GM04504 (cell line): ENCODE measurements around the gene OR1N1.
A peak's percentile ranks its signal among the peaks of the same experiment; 100 is the strongest.
"Not testable (repeated sequence)": the region's sequence is repeated elsewhere in the genome, so short reads cannot be mapped to it uniquely, and the experiment has no call there.

ENCODE experiments used
- DNase-seq: peaks from one replicate; pipeline ENCODE4 v3.0.0-alpha.2; 2012; ENCODE audit warnings: low read depth

The OR1N1 gene

GRCh38 chr9:122527193-122527592 lies at the start of gene OR1N1:
Gene OR1N1, minus strand, starts transcription at chr9:122527293. Its CDS starts 0 bp downstream, at chr9:122527293.
- DNase-seq: no peak

- DNase-seq: no peak
Observed at GRCh38 chr9:122572456-122572855, 45.4 kb upstream of the OR1N1 start.

GRCh38 chr9:122567901-122568300 lies 40.8 kb upstream of the OR1N1 start:
- no peak for DNase-seq

GRCh38 chr9:122562134-122562760 lies 35.2 kb upstream of the OR1N1 start:
- no peak for DNase-seq

- DNase-seq: no peak
Observed at GRCh38 chr9:122561446-122561845, 34.4 kb upstream of the OR1N1 start.

- DNase-seq: no peak
Observed at GRCh38 chr9:122552812-122553211, 25.7 kb upstream of the OR1N1 start, which contains the start of gene OR1N2. Gene OR1N2, plus strand, starts transcription at chr9:122553112. Its CDS starts 100 bp downstream, at chr9:122553212.

GRCh38 chr9:122551371-122551770 lies 24.3 kb upstream of the OR1N1 start:
- no peak for DNase-seq

- DNase-seq: no peak
Observed at GRCh38 chr9:122546196-122546595, 19.1 kb upstream of the OR1N1 start.

GRCh38 chr9:122538757-122539156 lies 11.7 kb upstream of the OR1N1 start:
- no peak for DNase-seq

GRCh38 chr9:122537066-122537465 lies 10.0 kb upstream of the OR1N1 start:
- not testable (repeated sequence) for DNase-seq

GRCh38 chr9:122536134-122536533 lies 9.0 kb upstream of the OR1N1 start:
- no peak for DNase-seq

GRCh38 chr9:122531157-122531556 lies 4.1 kb upstream of the OR1N1 start:
- DNase-seq: not testable (repeated sequence)

GRCh38 chr9:122526602-122527001 lies 491 bp downstream of the OR1N1 start:
- DNase-seq: no peak

- no peak for DNase-seq
Observed at GRCh38 chr9:122519376-122519775, 7.7 kb downstream of the OR1N1 start.

GRCh38 chr9:122518841-122519240 lies 8.3 kb downstream of the OR1N1 start, which contains the start of gene OR1J4:
Gene OR1J4, plus strand, starts transcription at chr9:122519141. Its CDS starts 0 bp downstream, at chr9:122519141.
- no peak for DNase-seq

- DNase-seq: no peak
Observed at GRCh38 chr9:122518226-122518625, 8.9 kb downstream of the OR1N1 start.

- DNase-seq: no peak
Observed at GRCh38 chr9:122510502-122510901, 16.6 kb downstream of the OR1N1 start, which contains the start of gene OR1J2. Gene OR1J2, plus strand, starts transcription at chr9:122510802. Its CDS starts 0 bp downstream, at chr9:122510802.

GRCh38 chr9:122506964-122507363 lies 20.1 kb downstream of the OR1N1 start:
- DNase-seq: no peak

- peak; percentile 51 for DNase-seq
Observed at GRCh38 chr9:122498883-122499288, 28.2 kb downstream of the OR1N1 start.

GRCh38 chr9:122479062-122479461 lies 48.0 kb downstream of the OR1N1 start:
- no peak for DNase-seq

- no peak for DNase-seq
Observed at GRCh38 chr9:122477826-122478225, 49.3 kb downstream of the OR1N1 start, which contains the start of gene OR1J1. Gene OR1J1, minus strand, starts transcription at chr9:122477926. Its CDS starts 0 bp downstream, at chr9:122477926.

GRCh38 chr9:122477346-122477745 lies 49.7 kb downstream of the OR1N1 start:
- no peak for DNase-seq
